Fibroblast of peridontal ligament (primary cell): ENCODE data around the gene RNF227.

Experiments
- DNase-seq: peaks from one replicate; pipeline ENCODE4 v3.0.0-alpha.2; 2010; ENCODE audit errors: extremely low read depth

Gene RNF227

DNA sequence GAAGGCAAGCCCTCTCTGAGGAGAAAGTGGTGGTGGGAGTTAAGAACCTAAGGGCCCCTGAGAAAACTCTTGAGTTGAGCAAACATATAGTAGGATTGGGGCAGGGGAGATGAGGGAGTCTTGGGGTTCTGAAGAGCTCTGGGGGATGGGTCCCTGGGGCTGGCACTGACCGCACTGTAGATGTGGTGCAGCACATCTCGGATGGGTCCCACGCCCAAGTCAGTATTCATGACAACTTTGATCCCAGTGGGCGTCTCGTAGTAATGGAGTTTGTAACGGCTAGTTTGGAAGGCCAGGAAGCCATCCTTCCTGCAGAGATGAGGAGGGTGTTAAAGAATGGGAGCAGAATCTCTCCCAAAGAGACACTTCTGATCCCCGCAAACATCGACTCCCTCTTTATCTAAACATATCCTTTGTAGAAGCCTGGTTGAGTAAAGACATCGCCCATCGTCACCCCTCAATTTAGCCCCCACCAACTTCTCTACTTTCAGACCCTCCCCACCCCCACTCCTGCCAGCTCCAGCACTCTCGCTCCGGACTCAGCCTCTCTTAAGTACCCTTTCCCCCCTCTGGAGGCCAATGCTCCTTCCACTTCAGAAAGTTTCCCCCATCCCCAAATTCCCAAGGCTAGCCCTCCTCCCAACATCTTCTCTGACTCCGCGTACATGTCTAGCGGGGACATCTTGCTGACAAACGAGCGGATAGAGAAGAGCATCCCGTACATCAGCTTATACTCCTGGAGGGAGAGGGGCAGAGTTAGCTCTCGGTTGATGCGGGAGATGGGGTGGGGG lies 14.9 kb upstream of the RNF227 start:
- no peak for DNase-seq

DNA sequence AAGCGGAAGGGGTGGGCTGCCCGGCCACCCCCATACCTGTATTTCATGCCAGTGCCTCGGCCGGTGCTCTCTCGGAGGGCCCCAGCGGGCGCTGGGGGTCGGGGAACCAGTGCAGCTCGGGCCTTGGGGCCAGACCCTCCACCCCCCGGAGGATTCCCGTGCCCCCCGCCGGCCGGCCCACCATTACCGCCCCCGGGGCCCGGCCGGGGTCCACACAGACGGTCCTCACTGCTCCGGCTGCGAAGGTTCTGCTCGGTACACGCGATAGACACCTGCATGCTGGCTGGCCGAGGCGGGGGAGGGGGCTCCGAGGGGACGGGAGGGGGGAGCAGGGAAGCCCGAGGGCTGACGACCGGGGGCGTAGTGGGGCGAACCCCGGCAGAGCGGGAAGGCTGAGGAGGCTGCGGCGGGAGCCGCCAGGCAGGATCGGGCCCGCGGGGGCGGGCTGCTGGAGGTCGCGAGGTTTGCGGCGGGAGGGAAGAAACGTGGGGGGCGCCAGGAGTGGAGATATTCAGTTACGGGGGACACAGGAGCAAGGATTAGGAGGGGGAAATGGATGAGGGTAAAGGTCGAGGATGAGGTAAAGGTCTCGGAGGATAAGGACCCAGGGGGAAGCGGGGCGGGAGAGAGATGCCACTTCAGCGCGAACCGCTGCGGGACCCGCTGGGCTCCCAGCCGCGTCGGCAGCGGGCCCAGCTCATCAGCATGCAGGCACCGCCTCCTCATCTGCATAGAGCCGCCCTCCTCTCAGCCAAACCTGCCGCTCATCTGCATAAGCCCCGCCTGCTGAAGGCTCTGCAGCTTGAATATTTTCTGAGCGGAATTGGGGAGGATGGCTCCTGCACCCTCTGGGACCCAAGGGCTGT lies 13.3 kb upstream of the RNF227 start, which contains the start of gene KCNAB3:
Gene KCNAB3 (minus strand): TSS at position 699 of the 866 bp plus-strand sequence. CDS start 421 bp downstream, at position 278.
- peak; percentile 57 for DNase-seq

DNA sequence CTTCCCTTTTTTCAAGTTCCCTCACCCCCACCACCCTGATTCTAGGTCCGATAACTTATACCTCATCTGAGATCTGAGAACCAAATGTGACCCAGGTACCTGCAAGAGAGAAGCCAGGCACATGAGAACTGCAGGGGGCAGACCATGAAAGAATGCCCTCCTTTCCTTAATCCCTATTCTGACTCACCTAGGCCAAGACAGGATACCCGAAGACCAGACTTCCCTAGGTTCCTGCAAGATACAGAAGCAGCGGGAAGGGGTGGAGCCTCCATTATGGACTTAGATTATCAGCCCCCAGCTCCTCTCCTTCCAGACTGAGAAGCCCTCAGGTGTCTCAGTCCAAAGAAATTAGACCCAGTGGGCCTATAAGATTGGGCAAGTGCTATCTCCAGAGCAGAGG lies 11.5 kb upstream of the RNF227 start:
- no peak for DNase-seq

DNA sequence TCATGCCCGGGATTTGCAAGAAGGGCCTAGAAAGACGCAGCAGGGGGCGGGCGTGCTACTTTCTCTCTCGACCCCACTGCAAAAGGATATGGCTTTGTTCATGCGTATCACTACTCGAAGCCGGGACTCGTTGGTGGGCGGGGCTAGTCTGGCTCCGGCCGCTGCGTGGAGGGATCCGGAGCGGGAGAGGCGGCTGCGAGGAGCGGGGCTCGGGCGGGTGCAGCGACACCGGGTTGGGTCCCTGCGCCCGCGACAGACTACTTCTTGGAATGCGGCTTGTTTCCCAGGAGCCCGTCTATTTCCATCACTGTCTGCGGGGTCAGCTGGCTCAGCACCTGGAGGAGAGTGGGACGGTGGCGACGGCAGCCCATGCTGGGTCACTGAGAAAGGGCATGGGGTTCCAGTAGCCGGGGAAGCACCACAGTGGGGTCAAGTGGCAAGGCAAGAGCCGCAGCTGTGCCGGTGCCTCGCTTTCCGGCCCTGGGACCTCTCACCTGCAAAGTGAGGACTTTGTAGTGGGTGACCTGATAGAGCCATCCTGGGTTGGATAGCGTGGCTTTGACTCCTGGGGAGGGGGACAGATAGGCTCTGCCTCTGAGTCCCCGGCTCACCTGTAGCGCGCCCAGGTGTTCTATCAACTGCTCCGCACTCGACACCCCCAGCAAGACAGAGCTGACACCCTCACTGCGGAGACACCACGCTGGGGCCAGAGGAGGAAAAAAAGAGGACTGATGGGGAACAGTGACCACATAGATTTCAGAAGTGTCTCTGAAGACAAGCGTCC lies 6.9 kb upstream of the RNF227 start:
- peak; percentile 73 for DNase-seq

DNA sequence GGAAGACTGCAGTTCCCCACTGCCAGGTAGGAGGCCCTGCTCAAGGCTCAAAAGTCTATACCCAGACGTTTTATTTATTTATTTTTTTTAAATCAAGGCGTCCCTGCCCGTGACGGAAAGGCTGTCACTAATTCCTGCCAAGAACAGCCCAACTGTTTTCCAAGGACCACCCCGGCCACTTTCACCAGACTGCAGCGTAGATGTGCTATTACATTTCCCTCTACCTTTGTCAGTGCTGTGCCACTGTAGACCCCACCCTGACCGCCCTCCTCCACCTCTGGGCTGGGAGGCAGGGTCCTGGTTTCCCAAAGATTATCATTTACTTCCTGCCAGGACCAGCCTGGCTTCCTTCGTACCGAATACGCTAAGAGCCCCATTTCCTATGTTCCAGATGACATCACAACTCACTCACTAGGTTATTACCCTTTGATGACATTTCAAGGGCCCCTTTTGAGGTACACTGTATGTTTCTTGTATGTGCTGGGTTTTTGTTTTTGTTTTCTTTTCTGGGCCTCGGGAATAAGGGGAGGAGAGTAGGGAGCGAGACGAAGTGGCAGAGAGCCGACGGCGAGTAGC lies 6.3 kb upstream of the RNF227 start:
- DNase-seq: no peak

DNA sequence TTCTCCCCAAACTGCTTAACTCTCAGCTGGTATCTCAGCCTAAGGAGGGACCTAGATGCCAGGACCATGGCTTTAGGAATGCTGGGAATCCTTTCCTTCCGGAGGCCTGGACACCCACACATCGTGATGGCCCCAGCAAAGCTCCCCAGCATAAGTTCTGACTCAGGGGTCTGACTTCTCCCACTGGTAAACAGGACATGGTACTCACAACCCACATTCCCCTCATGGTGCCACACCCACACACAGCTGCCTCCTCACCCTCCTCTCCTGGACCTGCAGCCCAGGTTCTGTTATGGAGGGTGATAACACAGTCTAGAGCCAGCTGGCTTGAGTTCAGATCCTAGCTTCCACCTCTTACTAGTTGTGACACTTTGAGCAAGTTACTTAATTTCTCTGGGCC lies 719 bp upstream of the RNF227 start:
- peak; percentile 6 for DNase-seq

DNA sequence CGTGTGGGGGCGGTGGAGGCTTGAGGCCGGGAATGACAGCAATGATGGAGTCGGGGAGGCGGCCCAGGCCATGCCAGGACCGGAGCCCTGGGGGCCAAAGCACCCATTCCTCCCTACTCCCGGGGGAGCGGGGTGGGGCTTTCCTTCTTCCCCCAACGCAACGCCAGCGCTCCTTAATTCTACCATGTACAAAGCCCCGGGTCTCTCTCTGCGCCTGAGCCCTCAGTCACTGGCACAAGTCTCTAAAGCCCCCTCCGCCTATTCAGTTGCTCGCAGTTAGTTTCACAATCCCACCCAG lies 245 bp upstream of the RNF227 start:
- DNase-seq: no peak

DNA sequence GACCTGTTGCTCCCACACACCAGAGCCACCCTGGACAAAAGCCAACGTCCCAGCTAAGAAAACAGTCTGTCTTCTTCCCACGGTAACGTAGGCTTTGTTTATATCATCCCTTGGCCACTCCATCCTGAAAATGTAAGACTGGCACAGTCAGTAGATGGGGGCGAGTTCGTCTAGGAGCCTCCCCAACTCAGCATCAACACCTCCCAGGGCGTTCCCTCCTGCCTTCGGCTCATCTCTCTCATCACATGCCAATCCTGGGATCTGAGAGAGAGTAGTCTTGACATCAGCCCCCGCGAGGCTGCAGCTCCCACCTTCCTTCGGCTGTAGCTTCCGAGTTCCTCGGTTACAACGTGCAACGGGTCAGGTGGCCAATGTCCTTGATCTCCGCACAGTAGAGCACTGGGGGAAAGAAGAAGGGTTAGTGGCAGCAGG lies 894 bp downstream of the RNF227 start:
- peak; percentile 38 for DNase-seq

DNA sequence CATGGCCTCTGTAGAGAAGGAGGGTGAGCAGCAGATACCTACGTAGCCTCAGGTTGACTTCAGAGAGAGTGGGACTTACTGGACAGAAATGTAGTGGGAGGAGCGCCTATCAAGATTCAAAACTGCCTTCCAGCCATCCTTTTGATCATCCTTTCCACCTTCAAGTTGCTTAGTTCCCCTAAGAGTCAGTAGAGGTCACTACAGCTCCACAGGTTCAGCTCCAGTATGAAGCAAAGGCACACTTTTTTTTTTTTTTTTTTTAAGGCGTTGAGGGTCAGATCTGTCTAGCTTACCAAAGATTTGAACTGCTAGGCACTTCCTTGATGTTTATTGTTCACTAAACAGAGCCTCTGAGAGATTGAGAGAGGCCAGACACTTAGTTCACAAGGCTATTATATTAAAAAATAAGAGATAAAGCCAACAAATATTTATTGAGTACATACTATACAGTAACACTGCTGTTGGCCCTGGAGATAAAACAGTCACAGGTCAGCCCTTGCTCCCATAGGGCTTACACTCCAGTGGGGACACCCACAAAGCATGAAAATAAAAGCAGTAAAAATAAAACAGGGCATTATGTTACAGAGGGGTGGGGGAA lies 3.1 kb downstream of the RNF227 start:
- peak; percentile 88 for DNase-seq

DNA sequence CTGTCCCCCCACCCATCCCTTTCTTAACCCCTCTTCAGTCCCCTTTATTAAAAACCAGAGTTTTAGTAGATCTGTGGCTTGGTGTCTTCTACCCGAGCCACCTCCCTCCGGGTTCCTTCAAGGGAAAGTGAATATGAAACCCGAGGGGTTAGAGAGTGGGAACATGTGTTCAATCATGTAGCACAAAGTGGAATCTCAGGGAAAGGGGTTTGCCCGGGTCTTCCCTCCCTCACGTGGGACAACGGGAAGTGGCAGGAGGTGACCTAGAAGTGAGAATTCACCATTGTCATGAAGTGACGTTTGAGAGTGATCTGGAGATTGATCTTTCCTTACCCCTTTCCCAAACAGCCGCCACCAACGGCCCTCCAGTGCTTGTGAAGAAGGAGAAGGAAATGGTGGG lies 5.0 kb downstream of the RNF227 start:
- DNase-seq: no peak

DNA sequence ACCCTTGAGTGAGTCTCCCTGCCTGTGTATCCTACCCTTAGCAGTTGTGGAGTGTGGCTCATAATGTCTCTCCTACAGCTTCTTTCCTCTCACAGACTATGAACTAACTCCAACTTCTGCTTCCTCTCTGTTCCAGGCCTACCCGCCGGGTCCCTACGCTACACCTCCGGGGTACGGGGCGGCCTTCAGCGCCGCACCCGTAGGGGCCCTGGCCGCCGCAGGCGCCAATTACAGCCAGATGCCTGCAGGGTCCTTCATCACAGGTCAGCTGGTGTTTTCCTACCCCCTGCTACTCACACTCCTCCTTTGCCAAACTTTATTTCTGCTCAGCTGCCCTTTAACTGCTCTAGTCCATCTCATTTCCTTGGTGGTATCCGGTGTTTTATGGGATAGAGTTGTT lies 5.4 kb downstream of the RNF227 start:
- DNase-seq: no peak

DNA sequence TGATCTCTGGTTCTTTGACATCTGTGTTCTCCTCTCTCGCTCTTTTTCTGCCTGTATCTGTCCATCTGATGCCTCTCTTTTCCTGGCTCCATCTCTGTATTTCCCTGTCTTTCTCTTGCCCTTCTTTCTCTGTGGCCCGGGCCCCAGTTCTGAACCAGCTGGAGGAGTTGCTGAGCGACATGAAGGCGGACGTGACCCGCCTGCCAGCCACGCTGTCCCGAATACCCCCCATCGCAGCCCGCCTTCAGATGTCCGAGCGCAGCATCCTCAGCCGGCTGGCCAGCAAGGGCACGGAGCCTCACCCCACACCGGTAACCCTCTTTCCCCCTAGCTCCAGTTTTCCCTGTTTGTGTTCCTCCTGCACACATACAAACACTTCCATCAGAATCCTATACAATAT lies 5.8 kb downstream of the RNF227 start:
- DNase-seq: no peak

DNA sequence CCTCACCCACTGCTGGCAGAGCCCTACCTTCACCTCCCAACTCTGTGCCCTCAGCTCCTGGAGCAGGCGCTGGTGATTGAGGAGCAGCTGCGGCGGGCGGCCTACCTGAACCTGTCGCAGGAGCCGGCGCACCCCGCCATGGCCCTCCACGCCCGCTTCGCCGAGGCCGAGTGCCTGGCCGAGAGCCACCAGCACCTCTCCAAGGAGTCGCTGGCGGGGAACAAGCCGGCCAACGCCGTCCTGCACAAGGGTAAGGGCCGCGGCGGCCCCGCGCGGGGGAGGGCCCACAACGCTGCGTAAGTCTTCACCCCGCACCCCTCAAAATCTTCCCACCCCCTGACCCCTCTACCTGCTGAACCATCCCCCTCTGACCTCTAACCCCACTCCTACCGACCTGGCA lies 7.0 kb downstream of the RNF227 start:
- DNase-seq: no peak

DNA sequence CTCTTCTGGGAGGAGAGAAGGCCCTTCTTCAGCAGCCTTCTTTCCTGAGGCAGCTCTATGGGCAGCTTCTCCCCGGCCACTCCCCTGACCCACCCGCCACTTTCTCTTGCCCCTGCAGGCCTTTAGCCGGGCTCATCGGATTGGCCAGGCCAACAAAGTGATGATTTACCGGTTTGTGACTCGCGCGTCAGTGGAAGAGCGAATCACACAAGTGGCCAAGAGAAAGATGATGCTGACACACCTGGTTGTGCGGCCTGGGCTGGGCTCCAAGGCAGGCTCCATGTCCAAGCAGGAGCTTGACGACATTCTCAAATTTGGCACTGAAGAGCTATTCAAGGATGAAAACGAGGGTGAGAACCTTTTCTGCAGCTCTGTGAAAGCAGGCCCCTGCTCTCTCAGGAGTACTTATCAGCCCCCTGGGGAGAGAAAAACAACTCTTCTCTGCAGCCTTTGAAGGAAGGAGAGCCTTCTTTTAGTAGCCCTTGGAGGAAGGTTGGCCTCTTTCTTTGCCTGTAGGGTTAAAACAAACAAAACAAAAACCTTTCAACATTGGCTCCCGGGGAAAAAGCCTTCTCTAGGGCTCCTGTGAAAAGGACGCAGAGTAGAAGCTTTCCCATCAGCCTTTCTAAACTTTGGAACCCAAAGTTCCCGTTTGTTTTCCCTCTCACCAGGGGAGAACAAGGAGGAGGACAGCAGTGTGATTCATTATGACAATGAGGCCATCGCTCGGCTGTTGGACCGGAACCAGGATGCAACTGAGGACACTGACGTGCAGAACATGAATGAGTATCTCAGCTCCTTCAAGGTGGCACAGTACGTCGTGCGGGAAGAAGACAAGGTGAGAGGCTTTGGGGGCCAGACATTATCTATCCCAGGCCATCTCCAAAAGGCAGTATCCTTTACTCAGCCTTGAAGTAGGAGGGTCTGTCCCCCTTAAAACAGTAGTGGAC lies 12.7 kb downstream of the RNF227 start:
- DNase-seq: no peak

DNA sequence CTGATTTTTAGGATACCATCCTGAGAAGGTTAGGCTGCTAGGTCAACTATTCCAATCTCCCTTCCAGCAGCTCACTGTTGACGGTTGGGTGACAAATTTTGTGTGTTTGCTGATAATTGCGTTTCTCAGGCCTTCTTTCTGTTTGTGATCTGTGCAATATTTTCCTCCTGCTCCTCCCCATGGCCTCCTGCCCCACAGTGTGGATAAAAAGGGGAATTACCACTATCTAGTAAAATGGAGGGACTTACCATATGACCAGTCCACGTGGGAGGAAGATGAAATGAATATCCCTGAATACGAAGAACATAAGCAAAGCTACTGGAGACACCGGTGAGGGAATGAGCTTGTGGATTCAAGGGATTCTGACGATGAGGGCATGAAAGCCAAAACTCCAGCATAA lies 18.3 kb downstream of the RNF227 start:
- DNase-seq: peak; percentile 86

DNA sequence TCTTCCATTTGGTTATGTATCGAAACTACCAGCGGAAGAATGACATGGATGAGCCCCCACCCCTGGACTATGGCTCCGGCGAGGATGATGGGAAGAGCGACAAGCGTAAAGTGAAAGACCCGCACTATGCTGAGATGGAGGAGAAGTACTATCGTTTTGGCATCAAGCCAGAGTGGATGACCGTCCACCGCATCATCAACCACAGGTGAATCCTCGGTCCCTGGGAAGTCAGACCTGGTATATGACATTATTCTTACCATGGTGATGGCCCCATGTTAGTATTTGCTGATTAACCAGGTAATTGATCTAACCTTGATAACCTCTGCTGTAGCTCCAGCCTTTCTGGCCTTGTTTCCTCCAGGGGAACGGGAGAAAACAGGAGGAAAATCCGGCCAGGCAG lies 19.0 kb downstream of the RNF227 start:
- DNase-seq: no peak

DNA sequence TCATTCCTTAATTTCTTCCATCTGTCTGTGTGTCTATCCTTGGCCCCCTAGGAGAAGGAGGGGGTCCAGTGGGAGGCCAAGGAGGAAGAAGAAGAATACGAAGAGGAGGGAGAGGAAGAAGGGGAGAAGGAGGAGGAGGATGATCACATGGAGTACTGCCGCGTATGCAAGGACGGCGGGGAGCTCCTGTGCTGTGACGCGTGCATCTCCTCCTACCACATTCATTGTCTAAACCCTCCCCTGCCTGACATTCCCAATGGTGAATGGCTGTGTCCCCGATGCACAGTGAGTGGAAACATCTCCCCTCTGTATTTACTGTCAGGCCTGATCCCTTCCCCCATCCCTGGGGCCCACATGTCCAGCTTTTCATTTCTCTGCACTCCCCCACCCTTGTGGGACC lies 21.2 kb downstream of the RNF227 start:
- no peak for DNase-seq

DNA sequence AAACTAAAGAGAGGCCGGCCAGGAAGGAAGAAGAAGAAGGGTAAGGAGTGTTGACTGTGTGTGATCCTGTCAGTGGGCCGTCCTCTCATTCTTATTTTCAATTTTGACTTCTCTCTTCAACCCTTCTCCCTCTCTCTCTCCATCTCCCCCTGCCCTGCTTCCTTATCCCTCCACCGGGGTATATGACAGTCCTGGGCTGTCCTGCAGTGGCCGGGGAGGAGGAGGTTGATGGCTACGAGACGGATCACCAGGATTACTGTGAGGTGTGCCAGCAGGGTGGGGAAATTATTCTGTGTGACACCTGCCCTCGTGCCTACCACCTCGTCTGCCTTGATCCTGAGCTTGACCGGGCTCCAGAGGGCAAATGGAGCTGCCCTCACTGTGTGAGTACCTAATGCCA lies 21.9 kb downstream of the RNF227 start:
- no peak for DNase-seq

DNA sequence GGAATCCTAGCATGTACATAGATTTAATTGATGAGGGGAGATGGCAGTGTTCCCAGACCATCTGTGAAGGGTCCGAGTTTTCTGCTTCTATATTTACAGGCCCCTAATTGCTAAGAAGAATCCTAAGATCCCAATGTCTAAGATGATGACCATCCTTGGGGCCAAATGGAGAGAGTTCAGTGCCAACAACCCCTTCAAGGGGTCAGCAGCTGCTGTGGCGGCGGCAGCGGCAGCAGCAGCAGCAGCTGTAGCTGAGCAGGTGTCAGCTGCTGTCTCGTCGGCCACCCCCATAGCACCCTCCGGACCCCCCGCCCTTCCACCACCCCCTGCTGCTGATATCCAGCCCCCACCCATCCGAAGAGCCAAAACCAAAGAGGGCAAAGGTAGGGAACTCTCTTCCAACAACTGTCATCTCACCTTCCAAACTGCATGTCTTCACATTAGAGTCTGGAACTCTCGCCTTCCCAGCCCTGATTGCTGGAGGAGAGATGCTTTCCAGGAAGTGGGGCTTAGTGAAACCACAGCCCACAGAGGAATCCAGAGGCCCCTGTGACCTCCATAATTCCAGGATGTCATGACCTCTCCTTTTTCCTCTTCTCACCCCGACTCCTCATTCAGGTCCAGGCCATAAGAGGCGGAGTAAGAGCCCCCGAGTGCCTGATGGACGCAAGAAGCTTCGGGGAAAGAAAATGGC lies 22.8 kb downstream of the RNF227 start:
- DNase-seq: no peak
